PC-9 (cell line): ENCODE measurements around the gene TTBK2.

Experiments used
- CTCF ChIP-seq: fragments of 200-600 bp; sonication (generic); conservative IDR thresholded peaks from 2 replicates; pipeline ENCODE4 v1.6.1; 2017; ENCODE audit warnings: mixed run types, antibody characterized with exemption, mild to moderate bottlenecking, moderate library complexity
- EZH2 ChIP-seq: fragments of 200-600 bp; sonication (generic); IDR thresholded peaks from 2 replicates; pipeline ENCODE4 v1.8.0; 2017; ENCODE audit warnings: antibody characterized with exemption, low read depth

DNA sequence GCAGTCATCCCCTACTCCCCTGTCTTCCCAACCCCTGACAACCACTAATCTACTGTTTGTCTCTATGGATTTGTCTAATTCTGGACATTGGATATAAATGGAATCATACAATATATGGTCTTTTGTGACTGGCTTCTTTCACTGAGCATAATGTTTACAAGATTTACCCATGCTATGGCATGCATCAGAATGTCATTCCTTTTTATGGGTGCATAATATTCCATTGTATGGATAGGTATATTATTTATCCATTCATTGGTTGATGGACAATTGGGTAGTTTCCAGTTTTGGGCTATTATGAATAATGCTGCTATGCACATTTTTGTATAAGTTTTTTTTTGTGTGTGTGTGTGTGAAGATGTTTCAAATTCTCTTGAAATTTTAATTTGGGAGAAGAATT lies 16.6 kb upstream of the TTBK2 start:
- TF ChIP-seq CTCF, result no peak
- TF ChIP-seq EZH2, result no peak
